ENCODE data around the gene SPEM3.

Gene SPEM3

DNA sequence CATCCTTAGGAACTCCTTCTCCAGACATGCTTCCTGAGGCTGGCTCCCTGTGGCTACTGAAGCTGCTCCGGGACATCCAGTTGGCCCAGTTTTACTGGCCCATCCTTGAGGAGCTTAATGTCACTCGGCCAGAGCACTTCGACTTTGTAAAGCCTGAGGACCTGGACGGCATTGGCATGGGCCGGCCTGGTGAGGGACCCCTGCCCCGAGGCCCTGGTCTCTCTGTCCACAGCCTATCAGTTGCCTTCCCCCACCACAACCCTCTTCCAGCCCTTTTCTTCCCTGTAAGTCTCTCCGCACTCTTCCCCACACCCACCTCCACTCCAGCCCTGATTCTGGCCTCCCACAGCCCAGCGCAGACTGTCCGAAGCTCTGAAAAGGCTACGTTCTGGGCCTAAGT, 45.8 kb upstream of the SPEM3 start:
- Histone ChIP-seq H3K27me3 (ENCODE audit: insufficient read depth, poor library complexity, severe bottlenecking) (no peaks in the 10 kb centered on the region), H3K4me3 (replicated peaks; ENCODE audit: insufficient read depth, low read length) (no peak overlapping the region), H3K27ac (replicated peaks) (no peak overlapping the region)
- no peak for TF ChIP-seq POLR2AphosphoS5 (IDR thresholded peaks at IDR 0.05; ENCODE audit: low read depth)
- no peak for TF ChIP-seq GABPA (IDR thresholded peaks at IDR 0.05; ENCODE audit: low read depth)
- TF ChIP-seq, protein P1, sequence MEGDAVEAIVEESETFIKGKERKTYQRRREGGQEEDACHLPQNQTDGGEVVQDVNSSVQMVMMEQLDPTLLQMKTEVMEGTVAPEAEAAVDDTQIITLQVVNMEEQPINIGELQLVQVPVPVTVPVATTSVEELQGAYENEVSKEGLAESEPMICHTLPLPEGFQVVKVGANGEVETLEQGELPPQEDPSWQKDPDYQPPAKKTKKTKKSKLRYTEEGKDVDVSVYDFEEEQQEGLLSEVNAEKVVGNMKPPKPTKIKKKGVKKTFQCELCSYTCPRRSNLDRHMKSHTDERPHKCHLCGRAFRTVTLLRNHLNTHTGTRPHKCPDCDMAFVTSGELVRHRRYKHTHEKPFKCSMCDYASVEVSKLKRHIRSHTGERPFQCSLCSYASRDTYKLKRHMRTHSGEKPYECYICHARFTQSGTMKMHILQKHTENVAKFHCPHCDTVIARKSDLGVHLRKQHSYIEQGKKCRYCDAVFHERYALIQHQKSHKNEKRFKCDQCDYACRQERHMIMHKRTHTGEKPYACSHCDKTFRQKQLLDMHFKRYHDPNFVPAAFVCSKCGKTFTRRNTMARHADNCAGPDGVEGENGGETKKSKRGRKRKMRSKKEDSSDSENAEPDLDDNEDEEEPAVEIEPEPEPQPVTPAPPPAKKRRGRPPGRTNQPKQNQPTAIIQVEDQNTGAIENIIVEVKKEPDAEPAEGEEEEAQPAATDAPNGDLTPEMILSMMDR (IDR thresholded peaks at IDR 0.05; ENCODE audit: insufficient read depth, low read length), result no peak
- TF ChIP-seq SPI1 (IDR thresholded peaks at IDR 0.05; ENCODE audit: borderline replicate concordance, low read depth), result no peak
- TF ChIP-seq, protein P2, sequence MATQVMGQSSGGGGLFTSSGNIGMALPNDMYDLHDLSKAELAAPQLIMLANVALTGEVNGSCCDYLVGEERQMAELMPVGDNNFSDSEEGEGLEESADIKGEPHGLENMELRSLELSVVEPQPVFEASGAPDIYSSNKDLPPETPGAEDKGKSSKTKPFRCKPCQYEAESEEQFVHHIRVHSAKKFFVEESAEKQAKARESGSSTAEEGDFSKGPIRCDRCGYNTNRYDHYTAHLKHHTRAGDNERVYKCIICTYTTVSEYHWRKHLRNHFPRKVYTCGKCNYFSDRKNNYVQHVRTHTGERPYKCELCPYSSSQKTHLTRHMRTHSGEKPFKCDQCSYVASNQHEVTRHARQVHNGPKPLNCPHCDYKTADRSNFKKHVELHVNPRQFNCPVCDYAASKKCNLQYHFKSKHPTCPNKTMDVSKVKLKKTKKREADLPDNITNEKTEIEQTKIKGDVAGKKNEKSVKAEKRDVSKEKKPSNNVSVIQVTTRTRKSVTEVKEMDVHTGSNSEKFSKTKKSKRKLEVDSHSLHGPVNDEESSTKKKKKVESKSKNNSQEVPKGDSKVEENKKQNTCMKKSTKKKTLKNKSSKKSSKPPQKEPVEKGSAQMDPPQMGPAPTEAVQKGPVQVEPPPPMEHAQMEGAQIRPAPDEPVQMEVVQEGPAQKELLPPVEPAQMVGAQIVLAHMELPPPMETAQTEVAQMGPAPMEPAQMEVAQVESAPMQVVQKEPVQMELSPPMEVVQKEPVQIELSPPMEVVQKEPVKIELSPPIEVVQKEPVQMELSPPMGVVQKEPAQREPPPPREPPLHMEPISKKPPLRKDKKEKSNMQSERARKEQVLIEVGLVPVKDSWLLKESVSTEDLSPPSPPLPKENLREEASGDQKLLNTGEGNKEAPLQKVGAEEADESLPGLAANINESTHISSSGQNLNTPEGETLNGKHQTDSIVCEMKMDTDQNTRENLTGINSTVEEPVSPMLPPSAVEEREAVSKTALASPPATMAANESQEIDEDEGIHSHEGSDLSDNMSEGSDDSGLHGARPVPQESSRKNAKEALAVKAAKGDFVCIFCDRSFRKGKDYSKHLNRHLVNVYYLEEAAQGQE (IDR thresholded peaks at IDR 0.05; ENCODE audit: insufficient replicate concordance, low read depth), result no peak
- no peak for DNase-seq (ENCODE audit: low read depth in 1 of 2, low spot score in 1 of 2)

DNA sequence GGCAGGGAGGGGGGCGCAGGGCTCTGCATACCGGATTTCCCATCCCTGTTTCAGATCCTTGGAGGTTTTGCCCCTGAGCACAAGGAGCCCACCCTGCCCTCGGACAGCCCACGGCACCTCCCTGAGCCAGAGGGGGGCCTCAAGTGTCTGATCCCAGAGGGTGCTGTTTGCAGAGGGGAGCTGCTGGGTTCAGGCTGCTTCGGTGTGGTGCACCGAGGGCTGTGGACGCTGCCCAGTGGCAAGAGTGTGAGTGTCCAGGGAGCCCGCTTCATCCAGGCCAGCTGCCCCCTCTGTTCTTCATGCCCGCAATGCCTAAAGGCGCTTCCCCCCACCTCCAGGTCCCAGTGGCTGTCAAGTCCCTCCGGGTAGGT, 45.3 kb upstream of the SPEM3 start:
- DNase-seq (ENCODE audit: low read depth in 1 of 2, low spot score in 1 of 2), result no peak
- TF ChIP-seq, protein P1 (IDR thresholded peaks at IDR 0.05; ENCODE audit: insufficient read depth, low read length), result no peak
- TF ChIP-seq POLR2AphosphoS5 (IDR thresholded peaks at IDR 0.05; ENCODE audit: low read depth) (no peak), SPI1 (IDR thresholded peaks at IDR 0.05; ENCODE audit: borderline replicate concordance, low read depth) (no peak), GABPA (IDR thresholded peaks at IDR 0.05; ENCODE audit: low read depth) (no peak)
- Histone ChIP-seq H3K27me3 (ENCODE audit: insufficient read depth, poor library complexity, severe bottlenecking) (no peaks in the 10 kb centered on the region), H3K4me3 (replicated peaks; ENCODE audit: insufficient read depth, low read length) (no peak overlapping the region), H3K27ac (replicated peaks) (no peak overlapping the region)

DNA sequence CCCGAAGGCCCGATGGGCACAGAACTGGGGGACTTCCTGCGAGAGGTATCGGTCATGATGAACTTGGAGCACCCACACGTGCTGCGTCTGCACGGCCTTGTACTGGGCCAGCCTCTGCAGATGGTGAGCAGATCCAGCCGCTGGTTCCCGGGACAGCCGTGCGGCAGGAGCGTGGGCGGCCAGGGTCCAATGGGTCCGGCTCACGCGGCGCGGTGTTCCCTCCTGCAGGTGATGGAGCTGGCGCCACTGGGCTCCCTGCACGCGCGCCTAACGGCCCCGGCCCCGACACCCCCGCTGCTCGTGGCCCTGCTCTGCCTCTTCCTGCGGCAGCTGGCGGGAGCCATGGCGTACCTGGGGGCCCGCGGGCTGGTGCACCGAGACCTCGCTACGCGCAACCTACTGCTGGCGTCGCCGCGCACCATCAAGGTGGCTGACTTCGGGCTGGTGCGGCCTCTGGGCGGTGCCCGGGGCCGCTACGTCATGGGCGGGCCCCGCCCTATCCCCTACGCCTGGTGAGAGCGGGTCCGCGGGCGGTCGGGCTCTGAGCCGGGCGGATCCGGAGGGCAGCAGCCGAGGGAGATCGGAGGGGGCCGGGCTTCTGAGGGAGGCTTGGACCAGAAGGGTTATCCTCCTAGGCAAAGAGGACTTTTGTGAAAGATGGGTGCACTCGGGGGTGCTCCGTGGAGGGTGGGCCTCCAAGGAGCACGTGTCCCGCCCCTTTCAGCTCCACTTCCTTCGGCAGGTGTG, 44.7 kb upstream of the SPEM3 start:
- no peak for DNase-seq (ENCODE audit: low read depth in 1 of 2, low spot score in 1 of 2)
- Histone ChIP-seq H3K4me3 (replicated peaks; ENCODE audit: insufficient read depth, low read length) (no peak overlapping the region; the same call in 1 of the 2 replicates), H3K27me3 (ENCODE audit: insufficient read depth, poor library complexity, severe bottlenecking) (no peaks in the 10 kb centered on the region), H3K27ac (replicated peaks) (no peak overlapping the region)
- TF ChIP-seq, protein P1 (IDR thresholded peaks at IDR 0.05; ENCODE audit: insufficient read depth, low read length), result no peak
- TF ChIP-seq GABPA (IDR thresholded peaks at IDR 0.05; ENCODE audit: low read depth), result no peak
- TF ChIP-seq SPI1 (IDR thresholded peaks at IDR 0.05; ENCODE audit: borderline replicate concordance, low read depth), result no peak
- no peak for TF ChIP-seq POLR2AphosphoS5 (IDR thresholded peaks at IDR 0.05; ENCODE audit: low read depth)
- TF ChIP-seq, protein P2 (IDR thresholded peaks at IDR 0.05; ENCODE audit: insufficient replicate concordance, low read depth), result no peak
